ENCODE results near the gene RPS6KA2. TPM values are rescaled to one million over a fixed set of nuclear protein-coding genes. Genes with fewer than 3 reads are reported as not detected.

The RPS6KA2 gene
- polyA plus RNA-seq, 12 donors: 19.6 to 30.3 (median 25.5) TPM; not detected in 1

- DNase-seq: no peak
Observed at GRCh38 chr6:166578536-166579236, 48.4 kb downstream of the RPS6KA2 start.

DNA sequence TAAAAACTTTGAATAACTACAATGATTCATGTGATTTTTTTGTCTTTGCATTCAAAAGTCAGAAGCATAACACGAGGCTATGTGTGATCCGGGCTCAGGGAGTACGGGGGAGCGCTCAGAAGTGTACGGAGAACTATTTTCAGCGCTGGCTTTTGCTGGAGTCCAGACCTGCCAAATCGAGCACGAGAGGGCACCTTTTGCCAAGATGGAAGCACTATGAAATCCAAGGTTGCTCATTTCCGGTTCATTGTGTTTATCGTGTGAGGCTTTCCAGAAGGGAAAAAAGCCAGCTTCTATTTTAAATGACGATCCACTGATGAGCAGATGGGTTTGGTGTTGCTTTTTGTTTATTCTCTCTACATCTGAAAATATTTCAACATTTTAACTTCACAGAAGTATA, 51.8 kb downstream of the RPS6KA2 start:
- DNase-seq: no peak

DNA sequence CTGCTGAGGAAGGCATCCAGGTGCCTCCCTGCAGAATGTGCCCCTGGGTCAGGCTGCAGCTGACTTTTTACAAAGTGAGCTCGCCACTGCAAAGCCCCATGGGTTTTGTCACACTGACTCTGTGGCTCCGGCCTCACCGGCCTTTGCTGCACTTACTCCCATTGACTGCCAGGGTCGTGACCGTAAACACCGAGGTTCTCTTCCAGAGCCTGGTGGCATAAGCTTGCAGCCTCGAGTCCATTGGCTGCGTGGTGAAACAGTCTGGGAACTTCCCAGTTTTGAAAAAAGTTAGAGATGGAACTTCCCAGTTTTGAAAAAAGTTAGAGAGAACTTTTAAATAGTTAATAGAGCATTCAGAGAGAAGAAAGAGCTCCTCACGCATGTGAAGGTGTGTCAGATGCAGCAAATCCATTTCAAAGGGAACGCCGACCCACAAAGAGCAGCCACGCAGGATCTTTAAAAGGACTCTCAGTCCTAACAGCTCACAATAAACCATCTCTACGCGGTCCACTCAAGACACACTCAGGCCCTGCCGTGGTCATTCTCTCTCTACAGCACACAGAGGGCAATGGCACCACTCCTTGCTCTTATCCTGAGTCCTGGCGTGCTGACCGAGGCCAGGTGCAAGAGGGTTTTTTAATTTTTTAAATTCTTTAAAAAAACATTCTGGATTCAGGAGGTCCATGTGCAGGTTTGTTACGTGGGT, 53.4 kb downstream of the RPS6KA2 start:
- DNase-seq: no peak

GRCh38 chr6:166572370-166573261, 54.4 kb downstream of the RPS6KA2 start:
- no peak for DNase-seq

DNA sequence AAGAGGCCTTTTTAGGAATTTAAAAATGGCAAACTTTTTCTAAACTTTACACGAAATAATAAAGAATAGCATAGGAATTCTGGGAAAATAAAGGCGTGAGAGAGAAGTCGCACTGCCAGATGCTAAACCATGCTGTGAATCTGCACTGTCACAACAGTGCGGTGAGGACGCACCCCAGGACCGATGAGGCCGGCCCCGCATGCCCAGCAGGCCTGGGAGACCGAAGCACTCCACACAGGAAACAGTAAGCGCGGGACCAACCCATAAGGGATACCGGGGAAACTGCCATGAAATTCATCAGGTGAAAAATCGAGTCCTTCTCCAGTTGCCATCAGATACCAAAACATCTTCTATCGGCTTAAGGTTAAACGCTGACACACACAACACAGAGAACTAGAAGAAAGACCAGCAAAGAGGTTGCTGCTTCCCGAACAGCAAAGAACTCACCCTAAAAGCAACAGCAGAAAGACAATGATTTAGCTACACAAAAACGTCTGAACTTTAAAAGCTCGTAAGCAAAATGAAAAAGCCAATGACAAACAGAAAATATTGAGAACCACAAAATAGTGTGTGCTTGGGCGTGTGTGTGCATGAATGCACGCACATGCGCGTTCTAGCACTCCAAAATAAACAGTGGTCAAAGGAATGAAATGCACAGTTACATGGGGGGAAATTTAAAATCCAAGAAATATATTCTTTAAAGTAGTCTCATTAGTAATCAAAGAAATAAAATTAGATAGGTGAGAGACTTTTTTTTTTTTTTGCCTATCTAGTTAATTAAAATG, 55.9 kb downstream of the RPS6KA2 start:
- DNase-seq: no peak

GRCh38 chr6:166569206-166569605, 57.8 kb downstream of the RPS6KA2 start:
- no peak for DNase-seq

DNA sequence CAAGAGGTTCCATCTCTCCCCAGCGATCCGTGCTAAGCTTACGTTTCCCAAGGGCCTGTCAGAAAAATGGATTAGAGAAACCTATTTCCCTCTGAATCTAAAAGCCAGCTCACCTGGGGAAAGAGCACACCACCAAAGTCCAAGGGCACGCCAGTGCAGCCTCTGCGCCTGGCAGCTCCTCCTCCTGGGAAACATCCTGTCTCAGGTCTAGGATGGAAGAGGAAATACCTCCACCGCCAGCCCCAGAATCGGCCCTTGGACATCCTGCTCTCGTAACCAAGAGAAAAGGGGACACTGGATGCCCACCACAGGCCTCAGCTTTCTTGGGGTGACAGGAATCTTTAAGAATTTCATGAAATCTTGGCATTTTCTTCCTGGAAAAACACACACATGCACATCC, 59.2 kb downstream of the RPS6KA2 start:
- DNase-seq: no peak

- DNase-seq: no peak
Observed at GRCh38 chr6:166567107-166567506, 59.9 kb downstream of the RPS6KA2 start.

GRCh38 chr6:166566026-166567011, 60.7 kb downstream of the RPS6KA2 start:
- no peak for DNase-seq

DNA sequence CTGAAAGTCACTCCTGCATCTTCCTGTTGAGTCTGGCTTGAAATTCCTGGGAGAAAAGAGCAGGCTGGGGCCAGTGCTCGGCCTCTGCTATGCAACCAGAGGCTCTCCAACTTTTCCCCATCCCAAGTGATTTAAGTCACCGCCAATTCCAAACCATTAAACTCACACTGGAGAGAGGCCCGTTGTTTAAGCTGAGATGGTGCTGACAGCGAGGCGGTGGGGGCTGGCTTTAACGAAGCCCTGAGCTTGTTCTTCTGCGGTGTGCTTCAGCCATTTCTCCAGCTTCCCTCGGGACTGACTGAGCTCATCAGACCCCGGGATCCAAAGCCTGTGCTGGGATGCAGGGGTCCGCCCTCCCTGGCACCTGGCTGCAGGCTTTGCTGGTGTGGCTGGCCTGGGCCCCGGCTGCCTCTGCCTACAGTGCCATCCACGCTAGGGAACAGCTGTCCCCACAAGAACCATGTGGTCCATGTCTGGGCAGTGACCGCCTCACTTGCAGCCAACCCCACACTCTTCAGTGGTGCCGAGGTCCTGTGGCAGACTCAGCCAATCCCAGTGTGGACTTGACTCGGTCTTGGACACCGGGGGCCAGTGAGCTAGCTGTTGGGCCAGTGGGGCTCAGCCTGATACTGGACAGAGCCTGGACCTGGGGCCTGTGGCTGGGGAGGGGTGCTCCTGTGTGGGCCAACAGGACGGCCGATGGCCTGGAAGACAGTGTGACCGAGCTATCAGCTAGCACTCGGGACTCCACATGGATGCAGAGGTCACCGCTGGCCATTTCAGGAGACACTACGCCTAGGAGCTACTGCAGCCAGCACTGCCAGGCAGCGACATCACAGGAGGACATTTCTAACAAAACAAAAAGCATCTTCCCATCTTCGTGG, 61.7 kb downstream of the RPS6KA2 start:
- DNase-seq: peak; percentile 59

GRCh38 chr6:166563805-166564204, 63.2 kb downstream of the RPS6KA2 start:
- DNase-seq: no peak

- no peak for DNase-seq
Observed at GRCh38 chr6:166563200-166563599, 63.9 kb downstream of the RPS6KA2 start.

DNA sequence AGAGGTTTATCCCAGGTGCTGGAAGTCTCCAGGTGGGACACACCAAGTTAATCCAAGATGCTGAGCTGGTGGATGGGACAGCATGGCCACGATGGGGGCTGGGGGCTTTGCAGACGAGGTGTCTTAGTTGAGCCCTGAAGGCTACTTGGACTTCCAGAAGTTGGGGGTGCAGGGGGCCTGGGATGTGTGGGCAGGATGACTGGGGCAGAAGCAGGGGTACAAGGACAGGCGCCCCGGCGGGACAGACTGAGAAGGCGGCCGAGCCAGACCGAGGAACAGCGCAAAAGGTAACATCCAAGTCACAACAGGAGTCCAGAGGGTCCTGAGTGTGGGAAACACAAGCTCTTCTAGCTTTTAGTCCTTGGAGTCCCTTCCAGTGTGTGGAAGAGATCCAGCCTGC, 64.3 kb downstream of the RPS6KA2 start:
- DNase-seq: no peak

DNA sequence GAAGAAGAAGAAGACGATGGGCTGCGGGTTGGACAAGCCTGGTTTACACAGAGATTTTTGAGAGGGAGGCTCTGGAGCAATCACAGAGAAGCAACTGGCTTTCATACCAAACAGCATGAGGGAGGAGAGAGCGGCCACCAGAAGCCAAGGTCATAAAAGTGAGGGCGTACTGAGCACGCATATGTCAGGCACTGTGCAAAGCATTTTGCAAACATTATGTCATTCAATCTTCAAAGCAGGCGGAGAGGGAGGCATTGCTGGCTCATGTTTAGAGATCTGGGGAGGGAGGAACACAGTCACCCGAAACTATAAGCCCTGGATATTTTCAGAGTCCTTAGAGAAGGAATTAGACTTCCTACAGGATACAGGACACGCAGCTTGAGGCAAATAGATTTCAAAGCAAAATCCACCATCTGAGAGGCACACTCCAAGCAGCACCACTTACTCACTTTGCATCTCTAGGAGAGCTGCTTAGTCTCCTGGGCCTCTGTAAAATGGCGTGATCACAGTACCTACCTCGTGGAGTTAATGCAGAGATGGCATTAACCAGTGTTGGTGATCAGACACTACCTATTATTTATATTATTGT, 65.2 kb downstream of the RPS6KA2 start:
- no peak for DNase-seq

DNA sequence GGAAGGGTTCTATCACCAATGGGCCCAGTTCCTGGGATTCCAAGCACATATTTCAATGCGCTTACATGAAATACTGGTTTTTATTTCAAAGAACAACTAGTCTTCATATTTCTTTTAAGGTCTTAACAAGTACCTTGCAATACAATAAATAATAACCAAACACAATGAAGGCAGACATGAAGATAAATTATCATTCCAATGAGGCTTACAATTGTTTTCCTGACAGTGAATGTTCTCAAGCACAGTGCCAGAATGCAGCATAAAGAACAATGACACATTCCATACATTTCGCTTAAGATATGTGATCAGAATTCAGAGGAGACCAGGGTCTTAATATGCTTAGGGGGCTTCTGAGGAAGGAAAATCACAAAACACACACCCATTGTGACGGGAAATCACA, 66.8 kb downstream of the RPS6KA2 start:
- DNase-seq: no peak

DNA sequence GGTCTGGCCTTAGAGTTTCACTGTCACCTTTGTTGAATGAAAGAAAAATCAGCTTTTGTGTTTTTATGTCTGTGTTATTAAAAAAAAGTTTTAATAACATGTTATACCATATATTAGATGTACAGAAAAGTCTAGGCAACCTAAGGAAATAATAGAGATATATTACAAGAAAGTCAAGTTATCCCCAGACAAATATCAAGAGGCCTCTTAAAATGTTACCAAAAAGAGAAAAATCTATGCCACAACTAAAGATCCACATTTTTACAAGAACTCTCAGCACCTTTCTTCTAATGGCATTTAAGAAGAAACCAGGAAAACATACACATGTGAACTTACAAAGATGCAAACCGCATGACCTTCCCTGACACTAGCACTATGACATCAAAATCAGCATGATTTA, 67.4 kb downstream of the RPS6KA2 start:
- DNase-seq: no peak

DNA sequence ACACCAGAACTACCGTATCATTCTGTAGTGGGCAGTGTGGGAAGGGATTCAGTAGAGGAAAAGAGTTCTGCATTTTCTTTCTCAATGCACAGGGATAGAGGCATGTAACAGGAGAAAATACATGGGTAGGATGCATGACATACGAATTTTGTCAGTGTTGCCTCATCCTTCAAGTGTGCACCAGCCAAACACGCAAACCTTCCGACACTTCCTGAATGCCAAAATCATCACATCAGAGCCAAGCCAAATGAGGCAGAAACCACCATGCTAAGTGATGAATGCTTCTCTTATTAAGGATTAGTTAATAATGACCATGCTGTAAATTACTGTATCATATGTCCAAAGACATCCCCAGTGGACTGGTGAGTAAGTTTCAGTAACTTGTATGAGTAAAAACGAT, 67.8 kb downstream of the RPS6KA2 start:
- no peak for DNase-seq

DNA sequence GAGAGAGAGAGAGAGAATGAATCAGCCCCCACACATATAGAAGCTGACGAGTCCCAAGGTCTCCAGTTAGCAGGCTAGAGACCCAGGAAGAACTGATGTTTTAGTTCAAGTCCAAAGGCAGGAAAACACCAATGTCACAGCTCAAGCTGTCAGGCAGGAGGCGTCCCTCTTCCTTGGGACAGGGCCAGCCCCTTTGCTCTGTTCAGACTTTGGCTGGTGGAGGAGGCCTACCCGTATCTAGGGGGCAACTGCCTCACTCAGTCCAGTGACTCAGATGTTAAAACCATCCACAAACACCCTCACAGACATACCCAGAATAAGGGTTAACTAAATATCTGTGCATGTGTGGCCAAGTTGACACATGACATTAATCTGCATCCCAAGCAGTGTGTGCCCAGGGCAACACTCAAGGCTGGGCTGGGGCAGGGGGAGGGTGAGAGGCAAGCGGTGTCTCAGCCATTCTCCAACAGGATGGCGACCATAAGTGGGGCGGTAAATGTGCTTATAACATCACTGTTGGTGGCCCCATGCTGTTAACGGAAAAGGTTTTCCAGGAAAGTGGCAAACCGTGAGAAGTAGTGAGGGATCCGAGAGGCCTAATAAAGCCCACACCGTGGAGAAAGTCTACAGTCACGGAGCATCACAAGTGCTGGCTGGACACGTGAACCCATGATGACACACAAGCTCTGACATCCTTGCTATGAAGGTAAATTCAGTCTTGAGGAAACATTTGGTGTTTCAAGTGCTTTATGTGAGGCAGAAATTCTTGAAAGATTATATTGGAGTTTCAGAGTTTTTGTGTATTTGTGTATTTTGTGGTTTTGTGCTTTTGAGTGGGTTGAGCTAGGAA, 68.7 kb downstream of the RPS6KA2 start:
- DNase-seq: no peak
